ENCODE data around the gene PACSIN2. TPM values are rescaled to one million over a fixed set of nuclear protein-coding genes. Genes with fewer than 3 reads are reported as not detected.

PACSIN2 gene
- total RNA-seq, 1 experiment from 2014 or later = 60.2 TPM

GRCh38 chr22:43031617-43032016 lies 16.7 kb upstream of the PACSIN2 start:
- H3K36me3 ChIP-seq (ENCODE audit: control insufficient read depth, insufficient read depth, low read length) = no peaks in the 10 kb centered on the region
- intact Hi-C loops (cut with micrococcal nuclease; ENCODE audit: unreplicated experiment) = no loop called here
- TF ChIP-seq TCF7L2 (IDR thresholded peaks at IDR 0.05; ENCODE audit: low read depth, low read length) = no peak
- TF ChIP-seq, protein P1, sequence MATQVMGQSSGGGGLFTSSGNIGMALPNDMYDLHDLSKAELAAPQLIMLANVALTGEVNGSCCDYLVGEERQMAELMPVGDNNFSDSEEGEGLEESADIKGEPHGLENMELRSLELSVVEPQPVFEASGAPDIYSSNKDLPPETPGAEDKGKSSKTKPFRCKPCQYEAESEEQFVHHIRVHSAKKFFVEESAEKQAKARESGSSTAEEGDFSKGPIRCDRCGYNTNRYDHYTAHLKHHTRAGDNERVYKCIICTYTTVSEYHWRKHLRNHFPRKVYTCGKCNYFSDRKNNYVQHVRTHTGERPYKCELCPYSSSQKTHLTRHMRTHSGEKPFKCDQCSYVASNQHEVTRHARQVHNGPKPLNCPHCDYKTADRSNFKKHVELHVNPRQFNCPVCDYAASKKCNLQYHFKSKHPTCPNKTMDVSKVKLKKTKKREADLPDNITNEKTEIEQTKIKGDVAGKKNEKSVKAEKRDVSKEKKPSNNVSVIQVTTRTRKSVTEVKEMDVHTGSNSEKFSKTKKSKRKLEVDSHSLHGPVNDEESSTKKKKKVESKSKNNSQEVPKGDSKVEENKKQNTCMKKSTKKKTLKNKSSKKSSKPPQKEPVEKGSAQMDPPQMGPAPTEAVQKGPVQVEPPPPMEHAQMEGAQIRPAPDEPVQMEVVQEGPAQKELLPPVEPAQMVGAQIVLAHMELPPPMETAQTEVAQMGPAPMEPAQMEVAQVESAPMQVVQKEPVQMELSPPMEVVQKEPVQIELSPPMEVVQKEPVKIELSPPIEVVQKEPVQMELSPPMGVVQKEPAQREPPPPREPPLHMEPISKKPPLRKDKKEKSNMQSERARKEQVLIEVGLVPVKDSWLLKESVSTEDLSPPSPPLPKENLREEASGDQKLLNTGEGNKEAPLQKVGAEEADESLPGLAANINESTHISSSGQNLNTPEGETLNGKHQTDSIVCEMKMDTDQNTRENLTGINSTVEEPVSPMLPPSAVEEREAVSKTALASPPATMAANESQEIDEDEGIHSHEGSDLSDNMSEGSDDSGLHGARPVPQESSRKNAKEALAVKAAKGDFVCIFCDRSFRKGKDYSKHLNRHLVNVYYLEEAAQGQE (IDR thresholded peaks at IDR 0.05; ENCODE audit: insufficient read depth in 1 of 2, low read depth in 2 of 2, low read length in 1 of 2) = no peak
- TF ChIP-seq, protein P2, sequence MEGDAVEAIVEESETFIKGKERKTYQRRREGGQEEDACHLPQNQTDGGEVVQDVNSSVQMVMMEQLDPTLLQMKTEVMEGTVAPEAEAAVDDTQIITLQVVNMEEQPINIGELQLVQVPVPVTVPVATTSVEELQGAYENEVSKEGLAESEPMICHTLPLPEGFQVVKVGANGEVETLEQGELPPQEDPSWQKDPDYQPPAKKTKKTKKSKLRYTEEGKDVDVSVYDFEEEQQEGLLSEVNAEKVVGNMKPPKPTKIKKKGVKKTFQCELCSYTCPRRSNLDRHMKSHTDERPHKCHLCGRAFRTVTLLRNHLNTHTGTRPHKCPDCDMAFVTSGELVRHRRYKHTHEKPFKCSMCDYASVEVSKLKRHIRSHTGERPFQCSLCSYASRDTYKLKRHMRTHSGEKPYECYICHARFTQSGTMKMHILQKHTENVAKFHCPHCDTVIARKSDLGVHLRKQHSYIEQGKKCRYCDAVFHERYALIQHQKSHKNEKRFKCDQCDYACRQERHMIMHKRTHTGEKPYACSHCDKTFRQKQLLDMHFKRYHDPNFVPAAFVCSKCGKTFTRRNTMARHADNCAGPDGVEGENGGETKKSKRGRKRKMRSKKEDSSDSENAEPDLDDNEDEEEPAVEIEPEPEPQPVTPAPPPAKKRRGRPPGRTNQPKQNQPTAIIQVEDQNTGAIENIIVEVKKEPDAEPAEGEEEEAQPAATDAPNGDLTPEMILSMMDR (IDR thresholded peaks at IDR 0.05) = no peak
- TF ChIP-seq POLR2AphosphoS5 (IDR thresholded peaks at IDR 0.05; ENCODE audit: low read depth, low read length) = no peak
- TF ChIP-seq SIN3A (IDR thresholded peaks at IDR 0.05; ENCODE audit: borderline replicate concordance, insufficient read depth, low read depth, low read length) = no peak
- H3K9me3 ChIP-seq (ENCODE audit: control insufficient read depth, insufficient read depth, low read depth, low read length) = no peaks in the 10 kb centered on the region
- CTCF ChIA-PET = no interaction called here
- H3K4me3 ChIP-seq (ENCODE audit: low read depth in 2 of 2, low read length in 2 of 2) = no peak overlapping the region
- no TSS peak for BruUV-seq (replicated peaks)
- ATAC-seq = no peak
- POLR2A ChIA-PET = no interaction called here
- no peak for DNase-seq (ENCODE audit: low read depth, low spot score)
- no peak overlapping the region for H3K27ac ChIP-seq (ENCODE audit: low read length)
- in situ Hi-C loops (cut with HindIII; ENCODE audit: low pct_unique_long_range_greater_than_20kb, low sequenced_read_pairs) = no loop called here
- H3K27me3 ChIP-seq (ENCODE audit: control insufficient read depth, insufficient read depth, low read length) = no peaks in the 10 kb centered on the region
- no peaks in the 10 kb centered on the region for H3K4me1 ChIP-seq (ENCODE audit: control insufficient read depth, insufficient read depth, low read length)

DNA sequence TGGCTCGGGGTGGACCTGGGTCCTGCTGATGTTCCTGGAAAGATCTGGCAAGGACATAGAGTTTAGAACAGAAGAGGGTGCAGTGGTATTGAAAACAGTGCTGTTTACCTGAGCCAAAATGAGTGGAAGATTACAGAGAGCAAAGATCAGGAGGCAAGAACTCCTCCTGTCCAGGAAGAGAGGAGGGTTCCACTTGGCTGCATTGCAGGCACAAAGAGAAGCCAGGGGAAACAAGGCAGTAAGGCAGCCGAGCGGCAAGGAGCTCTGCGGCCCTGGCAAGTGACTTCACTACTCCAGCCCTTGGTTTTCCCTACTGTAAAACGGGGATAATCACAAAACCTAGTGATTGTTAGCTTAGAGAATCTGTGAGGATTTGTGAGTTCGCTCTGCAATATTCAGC lies 3.7 kb upstream of the PACSIN2 start:
- H3K9me3 ChIP-seq (ENCODE audit: control insufficient read depth, insufficient read depth, low read depth, low read length) = no peaks in the 10 kb centered on the region
- intact Hi-C loops (cut with micrococcal nuclease; ENCODE audit: unreplicated experiment) = no loop called here
- ATAC-seq (no peak), DNase-seq (ENCODE audit: low read depth, low spot score) (no peak)
- in situ Hi-C loops (cut with HindIII; ENCODE audit: low pct_unique_long_range_greater_than_20kb, low sequenced_read_pairs) = no loop called here
- ChIA-PET CTCF (no interaction called here), POLR2A (interaction anchor here (0.6 kb wide), 1 partner anchor 25 kb away, joined by 4 read pairs; no protein-coding TSS in a partner anchor)
- H3K27ac ChIP-seq (ENCODE audit: low read length) = no peak overlapping the region; the same call in 1 of the 2 replicates
- H3K4me1 ChIP-seq (ENCODE audit: control insufficient read depth, insufficient read depth, low read length) = peaks cover 15% of the 10 kb centered on the region
- TF ChIP-seq TCF7L2 (IDR thresholded peaks at IDR 0.05; ENCODE audit: low read depth, low read length) = no peak
- TF ChIP-seq POLR2AphosphoS5 (IDR thresholded peaks at IDR 0.05; ENCODE audit: low read depth, low read length) = no peak
- TF ChIP-seq, protein P1 (IDR thresholded peaks at IDR 0.05; ENCODE audit: insufficient read depth in 1 of 2, low read depth in 2 of 2, low read length in 1 of 2) = no peak
- TF ChIP-seq SIN3A (IDR thresholded peaks at IDR 0.05; ENCODE audit: borderline replicate concordance, insufficient read depth, low read depth, low read length) = no peak
- TF ChIP-seq, protein P2 (IDR thresholded peaks at IDR 0.05) = no peak
- H3K27me3 ChIP-seq (ENCODE audit: control insufficient read depth, insufficient read depth, low read length) = no peaks in the 10 kb centered on the region
- H3K36me3 ChIP-seq (ENCODE audit: control insufficient read depth, insufficient read depth, low read length) = no peaks in the 10 kb centered on the region
- no TSS peak for BruUV-seq (replicated peaks)
- no peak overlapping the region for H3K4me3 ChIP-seq (ENCODE audit: low read depth in 2 of 2, low read length in 2 of 2)
